HepG2 (cell line): ENCODE results near the gene DDX24. TPM values are rescaled to one million over a fixed set of nuclear protein-coding genes. Genes with fewer than 3 reads are reported as not detected.

Source experiments
- ATF5 ChIP-seq: sonication (generic); formaldehyde crosslinking; IDR thresholded peaks from 2 replicates; pipeline ENCODE4 v1.4.0; 2020; ENCODE audit warnings: mild to moderate bottlenecking, low read depth, missing genetic modification reagents
- CENPT ChIP-seq: sonication (generic); formaldehyde crosslinking; IDR thresholded peaks from 2 replicates; pipeline ENCODE4 v1.8.0; 2022; ENCODE audit warnings: low read depth, mild to moderate bottlenecking, moderate library complexity, missing genetic modification reagents
- EP300 ChIP-seq, 3 experiments: sonication (generic) in 1 of 3; formaldehyde crosslinking in 1 of 3; IDR thresholded peaks; 2 replicates each; pipeline versions ENCODE4 v1.5.1 to v1.6.1; 2011 to 2020; ENCODE audit warnings: low read depth in 2 of 3, low read length in 2 of 3, borderline replicate concordance in 1 of 3, improper control_type of control experiment in 1 of 3, mild to moderate bottlenecking in 1 of 3, missing genetic modification reagents in 1 of 3, moderate library complexity in 1 of 3
- GABPB1 ChIP-seq: IDR thresholded peaks from 2 replicates; pipeline ENCODE4 v1.6.1; 2016; ENCODE audit warnings: mild to moderate bottlenecking, missing genetic modification reagents, moderate library complexity, missing compliant biosample characterization
- JARID2 ChIP-seq: sonication (generic); formaldehyde crosslinking; IDR thresholded peaks from 2 replicates; pipeline ENCODE4 v1.8.1; 2023; ENCODE audit warnings: missing genetic modification reagents, inconsistent platforms; ENCODE audit not compliant: insufficient replicate concordance
- NCOA1 ChIP-seq: sonication (generic); formaldehyde crosslinking; IDR thresholded peaks from 2 replicates; pipeline ENCODE4 v1.9.0; 2021; ENCODE audit warnings: missing genetic modification reagents
- PITX1 ChIP-seq: sonication (generic); formaldehyde crosslinking; IDR thresholded peaks from 2 replicates; pipeline ENCODE4 v1.5.1; 2020; ENCODE audit warnings: mild to moderate bottlenecking, missing genetic modification reagents
- SNAPC2 ChIP-seq: sonication (generic); formaldehyde crosslinking; IDR thresholded peaks from 2 replicates; pipeline ENCODE4 v1.8.1; 2022; ENCODE audit warnings: mild to moderate bottlenecking, missing genetic modification reagents
- SNRNP70 ChIP-seq: fragments of 200-400 bp; formaldehyde crosslinking; IDR thresholded peaks from 2 replicates; pipeline ENCODE4 v1.6.1; 2017; ENCODE audit warnings: mild to moderate bottlenecking, low read depth, low read length, moderate library complexity
- SRF ChIP-seq: IDR thresholded peaks from 2 replicates; pipeline ENCODE4 v1.6.1; 2011; ENCODE audit warnings: mild to moderate bottlenecking, low read depth, low read length, moderate library complexity
- TBP ChIP-seq: sonication (generic); formaldehyde crosslinking; IDR thresholded peaks from 2 replicates; pipeline ENCODE4 v1.5.0; 2020; ENCODE audit warnings: missing genetic modification reagents
- TEAD2 ChIP-seq: sonication (generic); formaldehyde crosslinking; IDR thresholded peaks from 2 replicates; pipeline ENCODE4 v1.9.0; 2021; ENCODE audit warnings: missing genetic modification reagents
- TFDP1 ChIP-seq: IDR thresholded peaks from 2 replicates; pipeline ENCODE4 v1.6.1; 2016; ENCODE audit warnings: missing compliant biosample characterization, missing genetic modification reagents, borderline replicate concordance
- THRA ChIP-seq: sonication (generic); formaldehyde crosslinking; IDR thresholded peaks from 2 replicates; pipeline ENCODE4 v1.4.0; 2020; ENCODE audit warnings: missing genetic modification reagents, borderline replicate concordance
- ZNF18 ChIP-seq: sonication (generic); formaldehyde crosslinking; IDR thresholded peaks from 2 replicates; pipeline ENCODE4 v1.8.0; 2022; ENCODE audit warnings: mild to moderate bottlenecking, missing genetic modification reagents; ENCODE audit not compliant: insufficient replicate concordance
- ZNF20 ChIP-seq: sonication (generic); formaldehyde crosslinking; IDR thresholded peaks from 2 replicates; pipeline ENCODE4 v1.4.0; 2020; ENCODE audit warnings: mild to moderate bottlenecking, moderate library complexity, missing genetic modification reagents
- ZNF235 ChIP-seq: sonication (generic); formaldehyde crosslinking; IDR thresholded peaks from 2 replicates; pipeline ENCODE4 v1.8.1; 2023; ENCODE audit warnings: mild to moderate bottlenecking, missing genetic modification reagents, borderline replicate concordance
- ZNF512 ChIP-seq: sonication (generic); formaldehyde crosslinking; IDR thresholded peaks from 2 replicates; pipeline ENCODE4 v1.4.0; 2020; ENCODE audit warnings: mild to moderate bottlenecking, missing genetic modification reagents
- ZNF746 ChIP-seq: sonication (generic); formaldehyde crosslinking; IDR thresholded peaks from 2 replicates; pipeline ENCODE4 v1.8.0; 2022; ENCODE audit warnings: mild to moderate bottlenecking, missing genetic modification reagents
- ZSCAN29 ChIP-seq: sonication (generic); formaldehyde crosslinking; conservative IDR thresholded peaks from 2 replicates; pipeline ENCODE4 v1.4.0; 2020; ENCODE audit warnings: mild to moderate bottlenecking, missing genetic modification reagents
- polyA plus RNA-seq, 8 experiments: library from polyadenylated mRNA; depleted of rRNA in 3 of 8; stranded (reverse) in 7 of 8; unstranded in 1 of 8; fragments of >200 nt; fragmentation: Illumina TruSeq in 4 of 8; extraction: Trizol in 4 of 8; gene quantifications; 2 replicates each; pipeline versions ENCODE4 v1.2.1 to v1.2.3, GENCODE V29; 2011 to 2016; ENCODE audit warnings: low read depth in 4 of 8, missing spikeins in 1 of 8, mixed read lengths in 1 of 8; ENCODE audit not compliant: insufficient read depth in 1 of 8
- total RNA-seq, 5 experiments: library from RNA; depleted of rRNA; stranded (reverse); fragments of >200 nt; fragmentation: Illumina TruSeq; extraction: Trizol; gene quantifications; 2 replicates each; pipeline ENCODE4 v1.2.3, GENCODE V29; 2016; ENCODE audit warnings: low read depth in 1 of 5

The DDX24 gene
- total and polyA plus RNA-seq, 2 of the 13 experiments (the other 11 are each of a cell fraction or from before 2014, with no cell fraction given): 67.3 to 149 TPM

GRCh38 chr14:94026173-94026888 lies 54.7 kb downstream of the DDX24 start, which contains the start of gene OTUB2 (continued):
- TF ChIP-seq TFDP1 (CRISPR knock-in tag): peak; percentile 55; the same call in 1 of the 2 replicates
- TF ChIP-seq CENPT: no peak
- TF ChIP-seq ZNF512 (CRISPR knock-in tag): no peak
- no peak for TF ChIP-seq ZNF746 (CRISPR knock-in tag)
- no peak for TF ChIP-seq JARID2
- TF ChIP-seq THRA (CRISPR knock-in tag): no peak
- TF ChIP-seq ZSCAN29 (CRISPR knock-in tag): 0 out of 2 replicates have a peak, but pooled peaks have one; percentile 23
- TF ChIP-seq PITX1: peak; percentile 48; the same call in 1 of the 2 replicates
- TF ChIP-seq ZNF235 (CRISPR knock-in tag): peak; percentile 55; the same call in 1 of the 2 replicates
- no peak for TF ChIP-seq NCOA1 (CRISPR knock-in tag)
- TF ChIP-seq GABPB1: peak; percentile 66
- TF ChIP-seq TEAD2 (CRISPR knock-in tag): no peak
- no peak for TF ChIP-seq TBP (CRISPR knock-in tag)
- no peak for TF ChIP-seq EP300 (IDR thresholded peaks at IDR 0.05; ENCODE audit: low read depth in 2 of 2, low read length in 2 of 2)
- TF ChIP-seq EP300 (CRISPR knock-in tag; IDR thresholded peaks at IDR 0.05; ENCODE audit: borderline replicate concordance): no peak
- TF ChIP-seq ZNF20 (CRISPR knock-in tag): no peak
- no peak for TF ChIP-seq SRF
- TF ChIP-seq ATF5 (CRISPR knock-in tag): no peak
- TF ChIP-seq SNRNP70: no peak
- peak; percentile 43 for TF ChIP-seq ZNF18
- no peak for TF ChIP-seq SNAPC2 (CRISPR knock-in tag)
